ENCODE results near the gene S1PR3.

GRCh38 chr9:89052470-89053097 is 61.3 kb downstream of the S1PR3 start:
- TF ChIP-seq CTCF (IDR thresholded peaks at IDR 0.05) (no peak), POLR2A (IDR thresholded peaks at IDR 0.05) (no peak), EP300 (IDR thresholded peaks at IDR 0.05; ENCODE audit: low read depth) (no peak)
